Measurements from ENCODE around the gene KRTAP3-2. TPM values are rescaled to one million over a fixed set of nuclear protein-coding genes. Genes with fewer than 3 reads are reported as not detected.

The KRTAP3-2 gene
- total RNA-seq, 1 donor from 2014 or later: not detected

DNA sequence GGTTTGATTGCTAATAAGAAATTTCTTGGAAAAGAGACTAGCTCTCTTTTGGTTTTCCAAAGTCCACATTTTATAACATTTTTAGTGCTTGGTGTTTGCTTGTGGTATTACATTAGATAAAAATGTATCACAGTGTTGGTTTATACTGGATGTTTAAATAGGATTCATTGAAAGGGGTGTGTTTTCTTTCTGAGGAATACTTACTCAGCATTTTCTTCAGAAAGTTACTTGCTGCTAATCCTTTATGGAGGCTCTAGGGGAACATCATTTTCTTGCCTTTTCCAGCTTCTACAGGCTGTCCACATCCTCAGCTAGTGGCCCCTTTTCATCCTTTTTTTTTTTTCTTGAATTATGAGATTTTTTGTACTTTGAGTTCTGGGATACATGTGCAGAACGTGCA lies 32.1 kb downstream of the KRTAP3-2 start:
- no peak for DNase-seq (ENCODE audit: low read depth)
- no peak overlapping the region for H3K4me3 ChIP-seq (ENCODE audit: low read depth, low read length)
- TF ChIP-seq, protein P1, sequence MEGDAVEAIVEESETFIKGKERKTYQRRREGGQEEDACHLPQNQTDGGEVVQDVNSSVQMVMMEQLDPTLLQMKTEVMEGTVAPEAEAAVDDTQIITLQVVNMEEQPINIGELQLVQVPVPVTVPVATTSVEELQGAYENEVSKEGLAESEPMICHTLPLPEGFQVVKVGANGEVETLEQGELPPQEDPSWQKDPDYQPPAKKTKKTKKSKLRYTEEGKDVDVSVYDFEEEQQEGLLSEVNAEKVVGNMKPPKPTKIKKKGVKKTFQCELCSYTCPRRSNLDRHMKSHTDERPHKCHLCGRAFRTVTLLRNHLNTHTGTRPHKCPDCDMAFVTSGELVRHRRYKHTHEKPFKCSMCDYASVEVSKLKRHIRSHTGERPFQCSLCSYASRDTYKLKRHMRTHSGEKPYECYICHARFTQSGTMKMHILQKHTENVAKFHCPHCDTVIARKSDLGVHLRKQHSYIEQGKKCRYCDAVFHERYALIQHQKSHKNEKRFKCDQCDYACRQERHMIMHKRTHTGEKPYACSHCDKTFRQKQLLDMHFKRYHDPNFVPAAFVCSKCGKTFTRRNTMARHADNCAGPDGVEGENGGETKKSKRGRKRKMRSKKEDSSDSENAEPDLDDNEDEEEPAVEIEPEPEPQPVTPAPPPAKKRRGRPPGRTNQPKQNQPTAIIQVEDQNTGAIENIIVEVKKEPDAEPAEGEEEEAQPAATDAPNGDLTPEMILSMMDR (conservative IDR thresholded peaks at IDR 0.05; ENCODE audit: low read depth, low read length): no peak

- H3K4me3 ChIP-seq (ENCODE audit: low read depth, low read length): no peak within 1 kb of the TSS
- TF ChIP-seq, protein P1 (conservative IDR thresholded peaks at IDR 0.05; ENCODE audit: low read depth, low read length): no peak
- DNase-seq (ENCODE audit: low read depth): no peak
Observed at GRCh38 chr17:40966848-40967247, 32.9 kb downstream of the KRTAP3-2 start, which contains the start of gene KRT39. TSS of gene KRT39 (minus strand) at chr17:40966948. CDS start at chr17:40966856, 92 bp downstream.

DNA sequence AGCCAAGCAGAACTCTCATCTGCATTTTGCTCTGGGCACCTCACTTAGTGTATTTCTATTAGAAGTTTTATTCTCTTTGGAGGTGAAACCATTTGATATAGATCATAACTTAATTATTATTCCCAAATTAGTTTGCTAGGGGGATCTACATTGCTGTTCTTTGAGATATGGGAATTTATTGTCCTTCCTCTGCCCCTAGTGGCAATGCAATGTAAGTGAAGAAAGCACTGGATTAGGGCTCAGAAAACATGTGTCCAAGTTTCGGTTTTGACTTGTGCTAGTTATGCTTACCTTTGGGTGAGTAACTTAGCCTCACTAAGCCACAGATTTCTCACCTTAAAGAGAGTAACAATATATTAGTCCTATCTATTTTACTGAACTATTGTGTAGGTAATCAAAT lies 35.9 kb downstream of the KRTAP3-2 start:
- TF ChIP-seq, protein P1 (conservative IDR thresholded peaks at IDR 0.05; ENCODE audit: low read depth, low read length): peak; percentile 79
- no peak overlapping the region for H3K4me3 ChIP-seq (ENCODE audit: low read depth, low read length)
- DNase-seq (ENCODE audit: low read depth): no peak

DNA sequence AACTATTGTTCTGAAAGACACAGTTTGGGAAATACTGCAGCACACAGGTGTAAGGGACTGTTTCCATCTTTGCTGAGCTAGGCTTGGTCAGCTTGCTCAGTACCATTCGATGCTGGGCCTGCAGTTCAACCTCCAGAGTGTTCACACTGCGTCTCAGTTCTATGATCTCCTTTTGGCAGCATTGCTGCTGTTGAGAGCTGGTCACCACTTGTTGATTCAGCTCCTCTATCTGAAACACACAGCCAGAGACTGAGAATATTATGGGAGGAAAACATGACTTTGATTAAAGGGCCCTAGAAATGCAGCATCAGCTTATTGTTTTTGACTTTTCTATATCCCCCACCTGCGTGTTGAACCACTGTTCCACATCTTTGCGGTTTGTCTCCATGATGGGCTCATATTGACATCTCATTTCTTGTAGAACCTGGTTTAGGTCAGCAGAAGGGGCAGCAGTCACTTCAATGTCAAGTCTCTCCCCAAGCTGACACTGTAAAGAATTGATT lies 37.6 kb downstream of the KRTAP3-2 start:
- no peak overlapping the region for H3K4me3 ChIP-seq (ENCODE audit: low read depth, low read length)
- DNase-seq (ENCODE audit: low read depth): no peak
- TF ChIP-seq, protein P1 (conservative IDR thresholded peaks at IDR 0.05; ENCODE audit: low read depth, low read length): no peak

GRCh38 chr17:40961591-40961990 lies 38.1 kb downstream of the KRTAP3-2 start:
- H3K4me3 ChIP-seq (ENCODE audit: low read depth, low read length): no peak overlapping the region
- TF ChIP-seq, protein P1 (conservative IDR thresholded peaks at IDR 0.05; ENCODE audit: low read depth, low read length): no peak
- DNase-seq (ENCODE audit: low read depth): no peak

- no peak overlapping the region for H3K4me3 ChIP-seq (ENCODE audit: low read depth, low read length)
- no peak for DNase-seq (ENCODE audit: low read depth)
- TF ChIP-seq, protein P1 (conservative IDR thresholded peaks at IDR 0.05; ENCODE audit: low read depth, low read length): no peak
Observed at GRCh38 chr17:40960144-40960543, 39.6 kb downstream of the KRTAP3-2 start.

Measured in epithelial cell of proximal tubule (primary cell).